IPS-20b (cell line): Measurements from ENCODE around the gene HTR2C.
"Not testable (repeated sequence)": the region's sequence is repeated elsewhere in the genome, so short reads cannot be mapped to it uniquely, and the experiment has no call there.

ENCODE experiments used
- H3K27ac ChIP-seq: one replicate; pipeline ENCODE4 v1.5.1; 2013; ENCODE audit warnings: low read length
- H3K27me3 ChIP-seq: 2 replicates; pipeline ENCODE4 v1.6.1; 2013; ENCODE audit warnings: mild to moderate bottlenecking, low read length, inconsistent platforms; ENCODE audit not compliant: insufficient read depth
- H3K36me3 ChIP-seq: 2 replicates; pipeline ENCODE4 v1.6.1; 2013; ENCODE audit warnings: low read depth, mild to moderate bottlenecking, inconsistent platforms, low read length, moderate library complexity; ENCODE audit not compliant: insufficient read depth
- H3K4me1 ChIP-seq: 2 replicates; pipeline ENCODE4 v1.6.1; 2013; ENCODE audit warnings: mild to moderate bottlenecking, control low read depth, inconsistent platforms, low read length, moderate library complexity; ENCODE audit not compliant: insufficient read depth
- H3K4me3 ChIP-seq: 2 replicates; pipeline ENCODE4 v1.5.1; 2013; ENCODE audit warnings: mild to moderate bottlenecking, low read length, inconsistent platforms
- H3K9ac ChIP-seq: 2 replicates; pipeline ENCODE4 v1.6.1; 2013; ENCODE audit warnings: low read depth, mild to moderate bottlenecking, inconsistent platforms, low read length, moderate library complexity
- H3K9me3 ChIP-seq: 2 replicates; pipeline ENCODE4 v1.6.1; 2013; ENCODE audit warnings: mild to moderate bottlenecking, low read depth, low read length, inconsistent platforms; ENCODE audit not compliant: insufficient read depth

HTR2C gene

DNA sequence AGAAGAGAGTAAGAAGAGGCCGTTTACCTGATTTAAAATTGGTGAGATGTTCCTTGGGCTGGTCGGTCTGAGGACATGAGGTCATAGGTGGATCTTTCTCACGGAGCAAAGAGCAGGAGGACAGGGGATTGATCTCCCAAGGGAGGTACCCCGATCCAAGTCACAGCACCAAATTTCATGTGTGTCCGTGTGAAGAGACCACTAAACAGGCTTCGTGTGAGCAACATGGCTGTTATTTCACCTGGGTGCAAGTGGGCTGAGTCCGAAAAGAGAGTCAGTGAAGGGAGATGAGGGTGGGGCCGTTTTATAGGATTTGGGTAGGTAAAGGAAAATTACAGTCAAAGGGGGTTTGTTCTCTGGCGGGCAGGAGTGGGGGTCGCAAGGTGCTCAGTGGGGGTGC is 22.7 kb downstream of the HTR2C start:
- H3K36me3 ChIP-seq, H3K27me3 ChIP-seq, H3K9me3 ChIP-seq, H3K4me1 ChIP-seq, H3K27ac ChIP-seq: not testable (repeated sequence)
- peak overlapping the region; percentile 71 for H3K9ac ChIP-seq
- peak overlapping the region; percentile 67 for H3K4me3 ChIP-seq

DNA sequence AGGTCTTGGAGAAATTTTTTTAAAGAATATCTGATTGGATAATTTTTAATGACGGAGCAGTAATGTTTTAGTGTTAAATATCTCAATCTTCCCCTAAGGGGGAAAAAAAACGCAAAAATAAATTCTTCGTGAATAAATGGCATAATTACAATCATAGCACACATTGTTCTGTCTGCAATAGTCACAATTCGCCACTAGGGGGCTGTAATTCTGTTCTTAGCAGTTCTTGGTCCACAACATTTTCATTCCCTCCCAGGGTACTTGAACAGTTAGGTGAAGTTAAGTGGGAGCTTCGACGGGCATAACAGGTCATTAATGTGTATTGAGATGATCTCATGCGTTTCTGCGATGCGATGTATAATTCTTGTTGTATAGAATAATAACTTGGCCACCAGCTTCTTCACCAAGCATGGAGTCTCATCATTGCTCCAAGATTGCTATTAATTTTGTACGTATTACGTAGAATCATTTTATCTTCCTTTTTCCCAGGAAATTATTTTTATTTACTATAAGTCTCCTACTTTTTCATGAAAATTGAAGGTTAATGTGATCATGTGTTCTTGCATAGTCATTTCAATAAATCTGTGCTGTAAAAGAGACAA is 27.2 kb downstream of the HTR2C start:
- no peaks in the 10 kb centered on the region for H3K27me3 ChIP-seq
- no peaks in the 10 kb centered on the region for H3K9me3 ChIP-seq
- H3K4me1 ChIP-seq: peaks cover 5% of the 10 kb centered on the region
- H3K9ac ChIP-seq: no peak overlapping the region
- no peak overlapping the region for H3K4me3 ChIP-seq
- no peaks in the 10 kb centered on the region for H3K36me3 ChIP-seq
- no peak overlapping the region for H3K27ac ChIP-seq

DNA sequence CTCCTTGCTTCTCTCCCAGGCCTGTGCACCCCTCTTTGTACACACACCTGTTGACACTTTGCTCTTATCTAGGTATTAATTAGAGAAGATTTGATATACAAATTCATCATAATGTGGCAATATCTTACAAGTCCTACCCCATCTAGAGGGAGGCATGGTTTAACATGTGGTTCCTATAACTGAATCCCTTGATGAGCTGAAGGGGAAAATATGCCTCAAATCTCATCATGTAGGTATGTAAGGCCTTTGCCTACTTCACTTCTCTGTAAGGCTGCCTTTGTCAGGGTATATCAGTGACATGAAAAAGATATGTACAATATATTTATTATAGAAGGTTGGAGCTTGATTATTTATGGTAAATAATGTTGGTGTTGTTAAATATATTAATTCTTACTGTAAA is 31.9 kb downstream of the HTR2C start:
- Histone ChIP-seq H3K27me3 (no peaks in the 10 kb centered on the region), H3K9ac (no peak overlapping the region), H3K27ac (no peak overlapping the region), H3K9me3 (no peaks in the 10 kb centered on the region), H3K4me1 (no peaks in the 10 kb centered on the region), H3K36me3 (no peaks in the 10 kb centered on the region), H3K4me3 (no peak overlapping the region)

DNA sequence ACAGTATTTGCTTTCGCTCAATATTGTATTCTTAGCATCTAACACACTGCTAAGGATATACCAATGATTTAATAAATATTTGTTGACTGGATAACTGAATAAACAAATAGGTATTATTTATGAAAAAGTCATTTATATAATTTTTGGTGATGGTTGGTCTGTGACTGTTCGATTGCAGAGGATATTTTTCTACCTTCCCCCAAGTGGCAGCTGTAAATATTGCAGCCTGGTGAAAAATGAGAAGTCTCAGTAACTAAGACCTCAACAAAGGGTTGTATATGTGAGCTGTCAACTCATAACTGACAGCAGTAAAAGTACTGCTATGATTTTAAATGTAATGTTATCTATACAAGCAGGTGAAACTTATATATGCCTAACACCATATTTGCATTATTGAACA is 36.0 kb downstream of the HTR2C start:
- Histone ChIP-seq H3K9ac (no peak overlapping the region), H3K27ac (no peak overlapping the region), H3K27me3 (no peaks in the 10 kb centered on the region), H3K4me1 (no peaks in the 10 kb centered on the region), H3K9me3 (no peaks in the 10 kb centered on the region), H3K4me3 (no peak overlapping the region), H3K36me3 (no peaks in the 10 kb centered on the region)

DNA sequence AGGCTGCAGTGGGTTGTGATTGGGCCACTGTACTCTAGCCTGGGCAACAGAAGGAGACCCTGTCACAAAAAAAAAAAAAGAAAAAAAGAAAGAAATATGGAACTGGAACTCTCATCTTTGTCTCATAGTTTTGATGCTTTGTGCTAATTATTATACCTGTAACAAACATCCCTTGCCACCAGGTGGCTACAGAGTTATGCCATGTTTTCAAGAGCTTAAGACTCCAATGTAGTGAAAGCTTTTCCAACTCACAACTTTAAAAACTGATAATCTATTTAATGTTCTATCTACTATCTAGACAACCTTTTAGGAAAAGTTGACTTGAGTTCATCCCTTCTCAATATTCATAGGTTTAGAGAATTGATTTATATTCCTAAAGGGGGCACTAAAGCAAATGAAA is 42.4 kb downstream of the HTR2C start:
- Histone ChIP-seq H3K9me3 (no peaks in the 10 kb centered on the region), H3K4me1 (no peaks in the 10 kb centered on the region), H3K27me3 (no peaks in the 10 kb centered on the region), H3K36me3 (no peaks in the 10 kb centered on the region), H3K9ac (no peak overlapping the region), H3K27ac (no peak overlapping the region), H3K4me3 (no peak overlapping the region)

DNA sequence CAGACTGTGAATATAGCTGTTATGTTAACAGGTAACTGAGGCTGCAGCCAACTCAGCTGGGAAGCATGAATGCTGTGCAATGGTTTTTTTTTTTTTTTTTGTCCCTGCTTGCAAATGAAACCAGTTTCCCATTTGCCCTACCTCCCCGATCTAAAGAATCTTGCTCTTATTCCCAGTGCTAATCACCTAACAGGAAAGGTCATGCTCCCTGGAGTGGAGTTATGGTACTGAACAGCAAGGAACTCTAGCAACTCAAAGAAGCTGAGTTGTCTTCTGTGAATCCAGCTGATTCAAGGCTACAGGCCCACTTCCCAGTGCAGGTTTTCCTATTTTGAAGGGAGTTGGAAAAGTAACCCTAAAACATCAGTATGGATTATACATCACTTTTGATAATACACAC is 52.1 kb downstream of the HTR2C start:
- Histone ChIP-seq H3K36me3 (no peaks in the 10 kb centered on the region), H3K4me3 (no peak overlapping the region), H3K4me1 (no peaks in the 10 kb centered on the region; the same call in 1 of the 2 replicates), H3K9ac (no peak overlapping the region), H3K9me3 (no peaks in the 10 kb centered on the region), H3K27ac (no peak overlapping the region), H3K27me3 (no peaks in the 10 kb centered on the region)

- Histone ChIP-seq H3K9me3 (no peaks in the 10 kb centered on the region), H3K27me3 (no peaks in the 10 kb centered on the region), H3K4me3 (no peak overlapping the region), H3K27ac (no peak overlapping the region), H3K4me1 (no peaks in the 10 kb centered on the region), H3K9ac (no peak overlapping the region), H3K36me3 (no peaks in the 10 kb centered on the region)
Measured at GRCh38 chrX:114650351-114650750, 66.5 kb downstream of the HTR2C start.

DNA sequence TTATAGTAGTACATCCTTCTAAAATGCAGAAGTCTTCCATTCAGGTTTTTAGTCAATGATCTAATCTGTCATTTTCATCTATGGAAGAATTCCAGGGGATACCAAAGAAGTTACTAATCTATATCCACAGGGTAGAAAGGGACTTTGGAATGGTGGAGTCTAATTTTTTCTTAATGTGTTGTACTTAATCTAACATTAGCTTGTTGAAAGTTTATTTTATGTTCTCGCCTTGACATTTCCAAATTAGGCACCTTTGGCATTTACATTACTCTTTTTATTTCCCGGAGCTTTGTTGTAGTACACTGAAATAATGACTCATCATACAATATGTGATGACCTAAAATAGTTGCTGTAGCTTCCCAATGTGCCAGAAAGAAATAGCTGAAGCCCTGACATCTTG is 91.5 kb downstream of the HTR2C start:
- Histone ChIP-seq H3K4me3 (no peak overlapping the region), H3K36me3 (no peaks in the 10 kb centered on the region), H3K27me3 (no peaks in the 10 kb centered on the region), H3K9ac (no peak overlapping the region), H3K27ac (no peak overlapping the region), H3K9me3 (no peaks in the 10 kb centered on the region), H3K4me1 (no peaks in the 10 kb centered on the region)

DNA sequence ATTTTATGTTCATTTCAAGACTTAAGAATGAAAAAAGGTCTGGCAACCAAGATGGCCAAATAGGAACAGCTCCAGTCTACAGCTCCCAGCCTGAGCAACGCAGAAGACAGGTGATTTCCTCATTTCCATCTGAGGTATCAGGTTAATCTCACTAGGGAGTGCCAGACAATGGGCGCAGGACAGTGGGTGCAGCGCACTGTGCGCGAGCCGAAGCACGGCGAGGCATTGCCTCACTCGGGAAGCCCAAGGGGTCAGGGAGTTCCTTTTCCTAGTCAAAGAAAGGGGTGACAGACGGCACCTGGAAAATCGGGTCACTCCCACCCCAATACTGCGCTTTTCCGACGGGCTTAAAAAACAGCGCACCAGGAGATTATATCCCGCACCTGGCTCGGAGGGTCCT is 116.6 kb downstream of the HTR2C start:
- not testable (repeated sequence) for H3K4me1 ChIP-seq, H3K9ac ChIP-seq, H3K27ac ChIP-seq, H3K4me3 ChIP-seq, H3K9me3 ChIP-seq, H3K27me3 ChIP-seq, H3K36me3 ChIP-seq

DNA sequence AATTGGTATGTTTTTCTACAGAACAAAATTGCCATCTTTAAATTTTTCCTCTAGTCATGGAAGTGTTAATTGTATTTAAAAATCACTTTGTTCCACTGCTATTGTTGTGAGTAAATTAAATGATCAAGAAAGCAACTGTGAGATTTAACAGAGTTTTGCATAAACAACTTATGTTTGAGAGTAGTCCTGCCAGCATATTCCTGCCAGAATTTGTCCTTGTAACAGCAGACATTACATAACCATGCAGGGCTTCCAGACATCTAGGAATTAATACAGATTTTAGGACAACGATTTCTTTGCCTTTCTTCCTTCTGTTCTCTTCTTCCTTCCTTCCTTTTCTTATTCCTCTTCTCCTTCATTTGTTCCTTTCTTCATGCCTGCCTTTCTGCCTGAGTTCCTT is 125.5 kb downstream of the HTR2C start:
- Histone ChIP-seq H3K9me3 (no peaks in the 10 kb centered on the region), H3K27me3 (no peaks in the 10 kb centered on the region), H3K9ac (no peak overlapping the region), H3K27ac (no peak overlapping the region), H3K36me3 (no peaks in the 10 kb centered on the region), H3K4me1 (no peaks in the 10 kb centered on the region), H3K4me3 (no peak overlapping the region)

- no peaks in the 10 kb centered on the region for H3K27me3 ChIP-seq
- no peak overlapping the region for H3K27ac ChIP-seq
- no peak overlapping the region for H3K4me3 ChIP-seq
- H3K4me1 ChIP-seq: no peaks in the 10 kb centered on the region
- H3K9ac ChIP-seq: no peak overlapping the region
- no peaks in the 10 kb centered on the region for H3K9me3 ChIP-seq
- no peaks in the 10 kb centered on the region for H3K36me3 ChIP-seq
Measured at GRCh38 chrX:114710571-114710970, 126.7 kb downstream of the HTR2C start.

DNA sequence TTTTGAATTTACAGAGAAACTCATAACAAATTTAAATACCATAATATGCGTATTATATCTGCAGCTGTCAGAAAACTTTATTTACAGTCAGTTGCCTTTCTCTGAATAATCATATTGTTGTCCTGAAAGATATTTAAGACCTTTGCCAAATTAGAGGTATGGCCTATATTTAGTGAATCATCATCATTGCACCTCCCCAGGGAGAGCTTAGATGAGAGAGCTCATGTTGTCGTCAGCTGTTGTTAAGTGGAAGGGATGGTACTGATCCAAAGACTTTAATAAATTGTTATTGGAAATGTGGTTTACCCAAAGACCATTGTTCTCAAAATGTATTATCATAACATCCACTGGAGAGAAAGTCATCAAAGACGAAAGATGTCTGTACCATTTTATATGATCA is 128.6 kb downstream of the HTR2C start:
- no peaks in the 10 kb centered on the region for H3K4me1 ChIP-seq
- no peaks in the 10 kb centered on the region for H3K36me3 ChIP-seq
- no peak overlapping the region for H3K4me3 ChIP-seq
- H3K9me3 ChIP-seq: no peaks in the 10 kb centered on the region
- H3K9ac ChIP-seq: no peak overlapping the region
- no peak overlapping the region for H3K27ac ChIP-seq
- H3K27me3 ChIP-seq: no peaks in the 10 kb centered on the region

DNA sequence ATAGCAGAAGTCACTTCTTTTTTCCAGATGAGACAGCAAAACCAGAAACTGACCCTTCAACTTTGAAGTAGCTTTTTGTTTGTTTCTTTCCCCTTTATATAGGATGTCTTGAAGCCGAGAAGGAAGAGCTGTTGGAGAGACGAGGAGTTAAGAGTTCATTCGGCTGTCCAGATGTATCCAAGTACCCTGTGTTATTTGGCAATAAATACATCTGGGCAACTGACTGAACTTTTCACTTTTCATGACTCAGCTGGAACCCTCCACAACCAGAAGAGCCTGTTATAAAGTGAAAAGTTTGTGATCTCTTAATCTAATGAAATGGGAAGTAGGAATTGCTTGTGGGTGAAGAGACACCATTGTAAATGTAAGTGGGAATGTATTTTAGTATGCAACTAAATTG is 131.2 kb downstream of the HTR2C start:
- Histone ChIP-seq H3K9me3 (no peaks in the 10 kb centered on the region), H3K27ac (no peak overlapping the region), H3K27me3 (no peaks in the 10 kb centered on the region), H3K9ac (no peak overlapping the region), H3K4me1 (no peaks in the 10 kb centered on the region), H3K36me3 (no peaks in the 10 kb centered on the region), H3K4me3 (no peak overlapping the region)
